CD4-positive, CD25-positive, alpha-beta regulatory T cell (primary cell): Measurements from ENCODE around the gene OPCML. TPM values are rescaled to one million over a fixed set of nuclear protein-coding genes. Genes with fewer than 3 reads are reported as not detected.
A peak's percentile ranks its signal among the peaks of the same experiment; 100 is the strongest.

Experiments
- ATAC-seq, 2 donors: fragments of 150-1000 bp; cut with Tn5 transposase; one replicate each; pipeline ENCODE4 v1.10.0; 2021; ENCODE audit warnings: low read depth in 2 of 2, moderate number of reproducible peaks in 2 of 2, moderate library complexity in 1 of 2
- DNase-seq, 3 donors: peaks; one replicate each; pipeline versions ENCODE4 v3.0.0 to v3.0.0-alpha.2; 2012 to 2022; ENCODE audit warnings: mixed read lengths in 1 of 3
- H3K27ac ChIP-seq: one replicate; pipeline ENCODE4 v1.7.0; 2013; ENCODE audit warnings: mild to moderate bottlenecking, low read length; ENCODE audit not compliant: insufficient read depth, poor library complexity, severe bottlenecking
- H3K27me3 ChIP-seq: one replicate; pipeline ENCODE4 v1.7.0; 2013; ENCODE audit warnings: low read length; ENCODE audit not compliant: control insufficient read depth, insufficient read depth
- H3K36me3 ChIP-seq: one replicate; pipeline ENCODE4 v1.7.0; 2013; ENCODE audit warnings: mild to moderate bottlenecking, low read length, moderate library complexity; ENCODE audit not compliant: control insufficient read depth, insufficient read depth
- H3K4me1 ChIP-seq: 2 replicates; pipeline ENCODE4 v1.7.0; 2013; ENCODE audit warnings: mild to moderate bottlenecking, low read length; ENCODE audit not compliant: insufficient read depth, control insufficient read depth, poor library complexity, severe bottlenecking
- H3K4me3 ChIP-seq: one replicate; pipeline ENCODE4 v1.7.0; 2013; ENCODE audit warnings: low read depth, mild to moderate bottlenecking, low read length, moderate library complexity
- H3K9me3 ChIP-seq, 2 experiments: 1 replicate in 1 of 2; 2 replicates in 1 of 2; pipeline ENCODE4 v1.7.0; 2013; ENCODE audit warnings: low read length in 2 of 2, mild to moderate bottlenecking in 1 of 2, moderate library complexity in 1 of 2; ENCODE audit not compliant: control insufficient read depth in 2 of 2
- H3K27ac Mint-ChIP-seq, 3 donors: one replicate each; pipeline ENCODE4 v1.8.0; 2020 to 2022; ENCODE audit warnings: mild to moderate bottlenecking in 3 of 3, mixed read lengths in 3 of 3, moderate library complexity in 2 of 3
- H3K27me3 Mint-ChIP-seq: one replicate; pipeline ENCODE4 v1.8.0; 2022; ENCODE audit warnings: mild to moderate bottlenecking, mixed read lengths
- H3K36me3 Mint-ChIP-seq: one replicate; pipeline ENCODE4 v1.8.0; 2020; ENCODE audit warnings: mixed read lengths
- H3K4me1 Mint-ChIP-seq, 4 donors: one replicate each; pipeline ENCODE4 v1.8.0; 2020 to 2022; ENCODE audit warnings: mixed read lengths in 4 of 4, mild to moderate bottlenecking in 1 of 4
- H3K4me3 Mint-ChIP-seq, 4 donors: one replicate each; pipeline ENCODE4 v1.8.0; 2020 to 2022; ENCODE audit warnings: mild to moderate bottlenecking in 4 of 4, mixed read lengths in 4 of 4, moderate library complexity in 3 of 4
- H3K9me3 Mint-ChIP-seq, 7 donors: one replicate each; pipeline ENCODE4 v1.8.0; 2020 to 2022; ENCODE audit warnings: mixed read lengths in 7 of 7, mild to moderate bottlenecking in 3 of 7, moderate library complexity in 2 of 7
- polyA plus RNA-seq, 4 donors: library from polyadenylated mRNA; unstranded; fragments of 300-500 nt; fragmentation: Illumina TruSeq; gene quantifications; one replicate each; pipeline ENCODE4 v1.2.3, GENCODE V29; 2021
- total RNA-seq: library from RNA; stranded (reverse); gene quantifications from one replicate; pipeline ENCODE4 v1.2.3, GENCODE V29; 2022

The OPCML gene
- total and polyA plus RNA-seq, 5 donors from 2014 or later = not detected

DNA sequence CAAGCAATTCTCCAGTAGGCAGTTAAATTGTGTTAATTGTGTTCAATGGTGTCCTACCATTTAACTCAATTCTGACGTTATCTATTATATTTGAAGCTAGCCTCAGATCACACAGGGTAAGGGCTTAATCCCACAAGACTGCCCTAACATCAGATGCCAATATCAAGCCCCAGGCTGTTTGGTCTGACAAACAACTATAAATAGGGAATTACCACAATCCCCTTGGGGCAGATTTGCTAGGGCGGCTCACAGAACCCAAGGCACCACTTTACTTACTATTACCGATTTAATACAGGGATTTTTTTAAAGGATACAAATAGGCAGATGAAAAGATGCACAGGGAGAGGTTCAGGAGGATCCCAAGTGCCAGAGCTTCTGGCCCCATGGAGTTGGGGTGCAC, 678.4 kb downstream of the OPCML start:
- no peaks in the 10 kb centered on the region for H3K9me3 ChIP-seq
- H3K4me3 Mint-ChIP-seq = no peak overlapping the region
- H3K27me3 ChIP-seq = no peaks in the 10 kb centered on the region
- no peak overlapping the region for H3K27ac ChIP-seq
- DNase-seq (no peak), ATAC-seq (no peak)
- no peaks in the 10 kb centered on the region for H3K27me3 Mint-ChIP-seq
- peaks cover 0 to 4% (median 0%) of the 10 kb centered on the region in 7 donors for H3K9me3 Mint-ChIP-seq
- H3K4me3 ChIP-seq = no peak overlapping the region
- H3K36me3 Mint-ChIP-seq = no peaks in the 10 kb centered on the region
- H3K27ac Mint-ChIP-seq = no peak overlapping the region
- no peaks in the 10 kb centered on the region for H3K36me3 ChIP-seq
- H3K4me1 Mint-ChIP-seq = no peaks in the 10 kb centered on the region
- no peaks in the 10 kb centered on the region for H3K4me1 ChIP-seq

DNA sequence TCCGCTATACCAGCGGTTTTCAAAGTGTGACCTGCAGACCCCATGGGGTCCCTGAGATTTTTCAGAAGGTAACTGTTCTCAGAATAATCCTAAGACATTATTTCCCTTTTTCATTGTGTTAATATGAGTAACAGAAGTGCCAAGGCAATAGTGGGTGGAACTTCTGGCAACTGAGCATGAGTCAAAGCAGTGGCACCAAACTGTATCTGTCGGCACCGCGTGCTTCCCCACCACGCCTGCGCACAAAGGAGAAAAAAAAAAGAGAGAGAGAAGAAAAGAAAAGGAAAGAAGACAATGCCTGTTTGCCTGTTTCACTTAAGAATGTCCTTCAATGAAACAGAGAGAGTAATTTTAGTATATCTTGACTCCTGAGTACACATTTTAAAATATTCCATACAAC, 679.9 kb downstream of the OPCML start:
- Mint-ChIP-seq H3K27me3 (no peaks in the 10 kb centered on the region), H3K36me3 (no peaks in the 10 kb centered on the region), H3K9me3 (peaks cover 0 to 4% (median 0%) of the 10 kb centered on the region in 7 donors), H3K27ac (no peak overlapping the region), H3K4me3 (no peak overlapping the region), H3K4me1 (no peaks in the 10 kb centered on the region)
- Histone ChIP-seq H3K27me3 (no peaks in the 10 kb centered on the region), H3K27ac (no peak overlapping the region), H3K9me3 (no peaks in the 10 kb centered on the region), H3K4me1 (no peaks in the 10 kb centered on the region), H3K36me3 (no peaks in the 10 kb centered on the region), H3K4me3 (no peak overlapping the region)
- ATAC-seq (no peak), DNase-seq (no peak)

DNA sequence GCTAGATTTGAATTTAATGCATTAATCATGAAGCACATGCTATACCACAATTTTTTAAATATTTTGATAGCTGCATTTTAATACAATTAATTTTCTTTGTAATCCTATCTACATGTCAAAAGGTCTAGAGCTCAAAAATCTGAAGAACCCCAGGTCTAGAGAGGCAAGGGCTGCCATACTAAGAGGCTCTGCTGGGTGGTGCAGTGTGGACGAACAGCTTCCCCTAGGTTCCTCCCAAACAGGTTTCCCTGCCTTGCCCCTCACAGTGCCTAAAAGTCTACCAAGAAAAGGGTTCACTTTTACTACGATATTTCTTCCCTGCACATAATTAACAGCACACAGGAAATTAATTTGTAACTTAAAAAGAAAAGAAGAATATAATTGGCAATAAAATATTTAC, 681.1 kb downstream of the OPCML start:
- no peak for ATAC-seq
- H3K4me1 Mint-ChIP-seq = no peaks in the 10 kb centered on the region
- peaks cover 0 to 4% (median 0%) of the 10 kb centered on the region in 7 donors for H3K9me3 Mint-ChIP-seq
- H3K4me3 Mint-ChIP-seq = no peak overlapping the region
- no peaks in the 10 kb centered on the region for H3K36me3 Mint-ChIP-seq
- Histone ChIP-seq H3K9me3 (no peaks in the 10 kb centered on the region), H3K4me3 (no peak overlapping the region), H3K36me3 (no peaks in the 10 kb centered on the region), H3K4me1 (no peaks in the 10 kb centered on the region), H3K27ac (no peak overlapping the region), H3K27me3 (no peaks in the 10 kb centered on the region)
- no peak overlapping the region for H3K27ac Mint-ChIP-seq
- no peaks in the 10 kb centered on the region for H3K27me3 Mint-ChIP-seq
- no peak for DNase-seq

DNA sequence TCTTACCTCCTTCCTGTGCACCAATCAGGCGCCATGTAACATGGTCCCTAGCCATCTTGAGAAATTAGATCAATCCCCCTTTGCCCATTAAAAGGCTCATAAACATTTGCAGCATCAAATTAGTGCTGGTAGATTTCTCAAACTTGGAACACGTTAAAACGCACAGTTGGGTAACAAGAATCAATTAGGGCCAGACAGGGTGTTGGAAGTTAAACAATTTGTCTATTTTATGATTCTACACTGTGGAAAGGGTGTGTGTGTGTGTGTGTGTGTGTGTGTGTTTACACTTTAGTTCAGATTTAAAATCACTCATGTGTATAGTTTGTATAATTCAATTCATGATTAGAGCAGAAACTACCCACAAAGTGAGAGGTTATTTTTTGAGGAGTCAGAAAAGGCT, 682.0 kb downstream of the OPCML start:
- Mint-ChIP-seq H3K36me3 (no peaks in the 10 kb centered on the region), H3K27ac (no peak overlapping the region)
- H3K4me3 ChIP-seq = no peak overlapping the region

DNA sequence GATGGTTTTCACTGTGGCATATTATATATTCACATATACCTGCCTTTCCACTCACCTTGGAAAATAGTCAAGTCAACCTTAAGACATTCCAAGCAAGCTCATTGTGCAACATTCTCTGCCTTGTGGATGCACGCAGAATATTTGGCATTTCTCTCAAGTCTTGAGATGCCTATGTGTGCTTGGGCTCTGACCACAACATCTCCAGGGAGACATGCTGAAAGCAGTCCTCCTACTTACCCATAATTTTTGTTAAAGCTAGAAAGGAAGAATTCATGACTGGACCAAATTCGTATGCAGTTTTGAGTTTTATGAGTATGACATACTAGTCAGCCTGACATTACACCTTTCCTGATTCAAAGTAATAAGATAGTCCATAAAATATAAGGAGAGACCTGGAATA, 684.0 kb downstream of the OPCML start:
- Mint-ChIP-seq H3K9me3 (peaks cover 0 to 3% (median 0%) of the 10 kb centered on the region in 7 donors), H3K27ac (no peak overlapping the region), H3K27me3 (no peaks in the 10 kb centered on the region), H3K36me3 (no peaks in the 10 kb centered on the region), H3K4me3 (no peak overlapping the region), H3K4me1 (no peaks in the 10 kb centered on the region)
- H3K27me3 ChIP-seq = no peaks in the 10 kb centered on the region
- H3K27ac ChIP-seq = no peak overlapping the region
- no peaks in the 10 kb centered on the region for H3K36me3 ChIP-seq
- no peaks in the 10 kb centered on the region for H3K4me1 ChIP-seq
- DNase-seq = no peak
- no peaks in the 10 kb centered on the region for H3K9me3 ChIP-seq
- ATAC-seq = no peak
- no peak overlapping the region for H3K4me3 ChIP-seq

More for the DNA sequence above, 682.0 kb downstream of the OPCML start:
- no peak overlapping the region for H3K4me3 Mint-ChIP-seq
- no peak for ATAC-seq
- H3K9me3 Mint-ChIP-seq = peaks cover 0 to 4% (median 0%) of the 10 kb centered on the region in 7 donors
- Histone ChIP-seq H3K4me1 (no peaks in the 10 kb centered on the region), H3K9me3 (no peaks in the 10 kb centered on the region), H3K36me3 (no peaks in the 10 kb centered on the region), H3K27ac (no peak overlapping the region), H3K27me3 (no peaks in the 10 kb centered on the region)
- no peaks in the 10 kb centered on the region for H3K4me1 Mint-ChIP-seq
- no peak for DNase-seq
- H3K27me3 Mint-ChIP-seq = no peaks in the 10 kb centered on the region

DNA sequence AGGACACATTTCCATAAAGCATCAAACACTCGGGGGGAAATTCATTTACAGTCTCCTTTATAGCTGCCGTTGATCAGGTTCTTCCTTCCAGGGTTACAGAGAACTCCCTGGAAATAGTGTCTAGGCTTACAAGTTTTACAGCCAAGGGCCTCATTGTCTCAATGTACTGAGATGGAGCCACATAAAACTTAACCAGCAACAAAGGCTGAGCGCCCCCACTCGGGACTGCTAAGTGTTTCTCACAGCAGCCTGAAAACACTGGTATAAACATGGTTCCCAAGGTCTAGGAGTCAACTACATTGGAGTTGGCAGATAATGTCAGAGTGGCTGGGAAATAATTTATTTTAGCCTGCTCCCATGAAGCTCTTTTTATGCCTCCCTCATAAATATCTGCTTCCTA, 686.2 kb downstream of the OPCML start:
- Histone ChIP-seq H3K9me3 (no peaks in the 10 kb centered on the region), H3K4me3 (no peak overlapping the region), H3K27ac (no peak overlapping the region), H3K27me3 (no peaks in the 10 kb centered on the region), H3K4me1 (no peaks in the 10 kb centered on the region), H3K36me3 (no peaks in the 10 kb centered on the region)
- Mint-ChIP-seq H3K4me1 (no peaks in the 10 kb centered on the region), H3K27ac (no peak overlapping the region), H3K27me3 (no peaks in the 10 kb centered on the region), H3K4me3 (no peak overlapping the region), H3K9me3 (peaks cover 0 to 2% (median 0%) of the 10 kb centered on the region in 7 donors), H3K36me3 (no peaks in the 10 kb centered on the region)
- no peak for DNase-seq
- ATAC-seq = no peak

DNA sequence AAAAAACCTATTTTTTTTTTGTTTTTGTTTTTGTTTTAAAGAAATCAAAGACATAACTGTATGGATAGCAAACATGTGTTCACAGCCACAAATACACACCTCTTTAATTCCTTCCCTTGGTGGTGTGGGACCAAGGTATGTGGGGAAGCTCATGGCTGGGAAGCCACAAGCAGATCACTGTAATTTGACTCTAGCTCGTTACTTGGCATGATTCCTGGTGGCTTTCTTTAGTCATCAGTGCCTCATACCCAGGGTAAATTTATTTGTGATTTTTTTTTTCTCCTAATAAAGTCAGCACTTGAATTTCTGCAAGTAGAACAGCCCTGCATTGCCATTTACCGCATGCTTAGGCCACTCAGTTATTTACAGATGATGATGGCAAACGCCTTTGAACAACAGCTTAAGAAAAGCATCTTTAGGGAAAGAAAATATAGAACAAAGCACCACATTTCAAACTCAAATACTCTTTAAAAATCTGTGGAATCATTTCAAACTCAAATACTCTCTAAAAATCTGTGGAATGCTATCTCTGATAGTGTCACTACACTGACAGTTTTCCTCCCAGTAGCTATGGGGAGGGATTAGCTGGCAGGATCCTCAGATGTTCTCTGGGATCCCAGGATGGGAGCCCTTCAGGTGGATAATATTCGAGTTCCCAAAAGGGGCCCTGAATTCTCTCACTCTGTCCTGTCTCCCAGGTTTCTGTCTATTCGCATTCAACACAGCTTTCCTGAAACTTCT, 687.2 kb downstream of the OPCML start:
- Histone ChIP-seq H3K4me1 (no peaks in the 10 kb centered on the region), H3K27ac (no peak overlapping the region), H3K36me3 (no peaks in the 10 kb centered on the region), H3K9me3 (no peaks in the 10 kb centered on the region), H3K4me3 (no peak overlapping the region), H3K27me3 (no peaks in the 10 kb centered on the region)
- Mint-ChIP-seq H3K9me3 (peaks cover 0 to 4% (median 0%) of the 10 kb centered on the region in 7 donors), H3K4me1 (no peaks in the 10 kb centered on the region), H3K27ac (no peak overlapping the region), H3K27me3 (no peaks in the 10 kb centered on the region), H3K4me3 (no peak overlapping the region), H3K36me3 (no peaks in the 10 kb centered on the region)
- ATAC-seq = no peak
- DNase-seq = no peak

DNA sequence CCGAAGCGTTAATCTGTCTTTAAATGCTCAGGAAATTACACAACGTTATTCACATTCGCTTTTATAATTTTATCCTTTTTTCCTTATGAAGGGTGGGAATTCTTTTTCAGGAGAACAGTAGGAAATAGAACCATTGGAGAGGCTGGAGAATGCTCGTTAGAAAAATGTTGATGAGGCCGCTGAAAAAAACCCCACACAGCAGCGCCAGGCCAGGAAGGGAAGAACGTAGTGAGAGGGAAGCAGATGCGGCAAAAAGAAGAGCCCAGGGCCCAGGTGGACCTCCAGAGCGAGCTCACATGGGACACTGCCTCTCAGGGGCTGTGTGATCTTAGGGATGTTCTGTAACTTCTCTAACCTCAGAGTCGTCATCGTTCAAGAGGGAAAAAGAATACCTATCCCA, 691.6 kb downstream of the OPCML start:
- no peaks in the 10 kb centered on the region for H3K9me3 ChIP-seq
- H3K27me3 Mint-ChIP-seq = no peaks in the 10 kb centered on the region
- no peaks in the 10 kb centered on the region for H3K27me3 ChIP-seq
- H3K36me3 Mint-ChIP-seq = no peaks in the 10 kb centered on the region
- no peak overlapping the region for H3K27ac ChIP-seq
- peak overlapping the region in 1 of 4 donors; percentile 17 for H3K4me3 Mint-ChIP-seq
- DNase-seq (no peak), ATAC-seq (no peak)
- H3K4me1 ChIP-seq = no peaks in the 10 kb centered on the region
- peaks cover 0 to 5% (median 3%) of the 10 kb centered on the region in 7 donors for H3K9me3 Mint-ChIP-seq
- H3K36me3 ChIP-seq = no peaks in the 10 kb centered on the region
- no peaks in the 10 kb centered on the region for H3K4me1 Mint-ChIP-seq
- no peak overlapping the region for H3K4me3 ChIP-seq
- no peak overlapping the region for H3K27ac Mint-ChIP-seq
